Measurements from ENCODE around the gene ASB13. TPM values are rescaled to one million over a fixed set of nuclear protein-coding genes. Genes with fewer than 3 reads are reported as not detected.

Gene ASB13
- polyA plus RNA-seq, 3 donors: 13.3 to 44.1 (median 37.8) TPM

DNA sequence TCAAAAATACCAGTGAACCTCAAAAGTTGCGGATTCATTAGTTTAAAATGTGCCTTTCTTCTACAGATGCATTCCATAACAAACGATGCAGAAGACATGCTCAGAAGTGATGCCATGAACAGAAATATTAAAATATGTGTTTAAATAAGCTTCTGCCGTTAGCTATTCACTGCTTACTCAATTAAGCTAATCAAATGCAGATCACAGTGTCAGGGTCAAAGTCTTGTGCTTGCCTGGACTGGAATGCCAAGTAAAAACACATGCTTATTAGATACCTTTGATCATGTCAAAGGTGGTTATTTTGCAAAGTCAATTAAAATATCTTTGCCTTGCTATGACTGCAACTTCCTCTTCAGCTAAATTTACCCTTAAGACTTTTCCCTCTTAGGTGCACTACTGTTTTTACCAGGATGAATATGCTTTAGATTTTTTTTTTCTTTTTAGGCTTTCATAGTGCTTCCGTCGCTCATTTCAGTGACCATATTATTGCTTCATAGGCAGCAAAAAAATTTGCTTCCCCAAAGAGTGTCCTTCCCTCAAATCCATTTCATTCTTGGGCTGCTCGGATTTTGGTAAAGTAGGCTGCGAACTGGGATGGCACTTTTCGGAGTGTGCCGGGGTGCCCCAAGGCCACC is 905 bp downstream of the ASB13 start:
- Histone ChIP-seq H3K4me3 (replicated peaks in 1 of 3; ENCODE audit: low read depth in 2 of 3, low read length in 3 of 3) (peak overlapping the region; percentile 74 to 86 (median 86)), H3K27me3 (ENCODE audit: control insufficient read depth in 2 of 2, insufficient read depth in 2 of 2, low read length in 2 of 2) (no peaks in the 10 kb centered on the region), H3K4me1 (ENCODE audit: control insufficient read depth in 1 of 2, insufficient read depth in 2 of 2, low read length in 2 of 2) (peaks cover 18 to 26% of the 10 kb centered on the region in 2 donors), H3K27ac (ENCODE audit: low read depth in 1 of 2, low read length in 2 of 2) (peak overlapping the region; percentile 64 to 78), H3K36me3 (replicated peaks in 1 of 2; ENCODE audit: control insufficient read depth in 1 of 2, insufficient read depth in 2 of 2, low read length in 2 of 2) (no peaks in the 10 kb centered on the region), H3K9ac (ENCODE audit: insufficient read depth, low read length, poor library complexity, severe bottlenecking) (peak overlapping the region; percentile 83), H3K9me3 (replicated peaks in 1 of 2; ENCODE audit: control insufficient read depth in 1 of 2, insufficient read depth in 1 of 2, low read length in 2 of 2) (no peaks in the 10 kb centered on the region), H3K4me2 (replicated peaks; ENCODE audit: extremely low read depth, low read length, poor library complexity, severe bottlenecking) (peak overlapping the region; percentile 95), H3K79me2 (ENCODE audit: insufficient read depth, low read length) (peaks cover 40% of the 10 kb centered on the region), H4K20me1 (ENCODE audit: insufficient read depth, low read length) (peaks cover 27% of the 10 kb centered on the region), H2AFZ (ENCODE audit: insufficient read depth, low read depth, low read length, poor library complexity, severe bottlenecking) (peak overlapping the region; percentile 96)
- TF ChIP-seq CTCF (IDR thresholded peaks at IDR 0.05): no peak
- DNase-seq: peak in 1 of 3 donors; percentile 34
- WGBS (ENCODE audit: insufficient coverage): 0% methylated on average over 4 of the region's 9 CpGs
- peaks cover 0 to 2% (median 0%) of the 10 kb centered on the region in 3 donors for H3K27me3 Mint-ChIP-seq (ENCODE audit: low read depth in 3 of 3)
- H3K36me3 Mint-ChIP-seq: peaks cover 0 to 3% of the 10 kb centered on the region in 2 donors
- no peaks in the 10 kb centered on the region for H3K9me3 Mint-ChIP-seq
- peaks cover 26% of the 10 kb centered on the region for H3K4me1 Mint-ChIP-seq
- H3K4me3 Mint-ChIP-seq: peak overlapping the region; percentile 93 to 96
- intact Hi-C loops (cut with micrococcal nuclease): no loop called here
- peak overlapping the region; percentile 85 to 93 (median 89) for H3K27ac Mint-ChIP-seq

- Histone ChIP-seq H3K27ac (ENCODE audit: low read depth in 1 of 2, low read length in 2 of 2) (no peak overlapping the region), H3K27me3 (ENCODE audit: control insufficient read depth in 2 of 2, insufficient read depth in 2 of 2, low read length in 2 of 2) (no peaks in the 10 kb centered on the region), H3K4me2 (replicated peaks; ENCODE audit: extremely low read depth, low read length, poor library complexity, severe bottlenecking) (no peak overlapping the region), H3K36me3 (replicated peaks in 1 of 2; ENCODE audit: control insufficient read depth in 1 of 2, insufficient read depth in 2 of 2, low read length in 2 of 2) (no peaks in the 10 kb centered on the region), H4K20me1 (ENCODE audit: insufficient read depth, low read length) (peaks cover 39% of the 10 kb centered on the region), H2AFZ (ENCODE audit: insufficient read depth, low read depth, low read length, poor library complexity, severe bottlenecking) (no peak overlapping the region), H3K9ac (ENCODE audit: insufficient read depth, low read length, poor library complexity, severe bottlenecking) (no peak overlapping the region), H3K4me3 (replicated peaks in 1 of 3; ENCODE audit: low read depth in 2 of 3, low read length in 3 of 3) (no peak overlapping the region), H3K79me2 (ENCODE audit: insufficient read depth, low read length) (peaks cover 51% of the 10 kb centered on the region), H3K4me1 (ENCODE audit: control insufficient read depth in 1 of 2, insufficient read depth in 2 of 2, low read length in 2 of 2) (peaks cover 32 to 40% of the 10 kb centered on the region in 2 donors), H3K9me3 (replicated peaks in 1 of 2; ENCODE audit: control insufficient read depth in 1 of 2, insufficient read depth in 1 of 2, low read length in 2 of 2) (no peaks in the 10 kb centered on the region)
- H3K27me3 Mint-ChIP-seq (ENCODE audit: low read depth in 3 of 3): peaks cover 0 to 2% (median 2%) of the 10 kb centered on the region in 3 donors
- no peak overlapping the region for H3K4me3 Mint-ChIP-seq
- no peak for TF ChIP-seq CTCF (IDR thresholded peaks at IDR 0.05)
- intact Hi-C loops (cut with micrococcal nuclease): no loop called here
- no peaks in the 10 kb centered on the region for H3K9me3 Mint-ChIP-seq
- H3K36me3 Mint-ChIP-seq: peaks cover 0 to 3% of the 10 kb centered on the region in 2 donors
- H3K27ac Mint-ChIP-seq: peak overlapping the region in 3 of 7 donors; percentile 37 to 83 (median 55)
- peaks cover 40% of the 10 kb centered on the region for H3K4me1 Mint-ChIP-seq
- DNase-seq: no peak
- 90% methylated on average over 5 of the region's 12 CpGs for WGBS (ENCODE audit: insufficient coverage)
These were observed 2.5 kb downstream of the ASB13 start for GRCh38 chr10:5663692-5664427.

Measured in CD14-positive monocyte (primary cell).